A549 (cell line): ENCODE results near the gene COBLL1.

Experiments used
- CTCF ChIP-seq: fragments of >200 bp; sonication (Bioruptor Twin); formaldehyde crosslinking; IDR thresholded peaks from 3 replicates; pipeline ENCODE4 v1.5.1; 2016
- JUNB ChIP-seq: fragments of >200 bp; sonication (Bioruptor Twin); formaldehyde crosslinking; IDR thresholded peaks from 2 replicates; pipeline ENCODE4 v1.6.1; 2016
- MAFK ChIP-seq: fragments of 450-650 bp; IDR thresholded peaks from 2 replicates; pipeline ENCODE4 v1.6.1; 2014; ENCODE audit not compliant: partially characterized antibody
- POLR2A ChIP-seq: IDR thresholded peaks from 2 replicates; pipeline ENCODE4 v1.6.1; 2012; ENCODE audit warnings: mild to moderate bottlenecking, low read length
- TFCP2L1 ChIP-seq: fragments of 250-450 bp; sonication (Bioruptor Pico); IDR thresholded peaks from 2 replicates; pipeline ENCODE4 v1.5.0; 2021; ENCODE audit warnings: mild to moderate bottlenecking

GRCh38 chr2:164761737-164762460 lies 79.7 kb downstream of the COBLL1 start:
- TF ChIP-seq CTCF (no peak), POLR2A (no peak), JUNB (no peak), TFCP2L1 (CRISPR knock-in tag) (no peak), MAFK (no peak)
